ENCODE results near the gene EMC7.

The EMC7 gene

GRCh38 chr15:34038023-34038870 is 63.4 kb downstream of the EMC7 start:
- peak; percentile 81 to 92 (median 87) for DNase-seq
